Gastroesophageal sphincter (tissue), 4 donors: ENCODE measurements around the gene PRR36. TPM values are rescaled to one million over a fixed set of nuclear protein-coding genes. Genes with fewer than 3 reads are reported as not detected.

Experiments
- ATAC-seq: fragments of 150-250 bp; one replicate; pipeline ENCODE4 v1.9.1; 2016; ENCODE audit warnings: mild to moderate bottlenecking, moderate library complexity
- H3K27ac ChIP-seq, 4 donors: fragments of 200-600 bp; sonication (generic) in 3 of 4; 1 replicate in 3 of 4; 2 replicates in 1 of 4; pipeline ENCODE4 v1.5.1; 2016 to 2019
- H3K27me3 ChIP-seq: fragments of 200-600 bp; sonication (generic); one replicate; pipeline ENCODE4 v1.5.1; 2019
- H3K36me3 ChIP-seq, 2 donors: fragments of 200-600 bp; sonication (generic); one replicate each; pipeline ENCODE4 v1.5.1; 2019; ENCODE audit warnings: control low read depth in 1 of 2
- H3K4me1 ChIP-seq, 3 donors: fragments of 200-600 bp; sonication (generic); 1 replicate in 2 of 3; 2 replicates in 1 of 3; pipeline ENCODE4 v1.5.1; 2016 to 2019; ENCODE audit warnings: control low read depth in 2 of 3
- H3K4me3 ChIP-seq, 2 donors: fragments of 200-600 bp; sonication (generic); one replicate each; pipeline ENCODE4 v1.5.1; 2019; ENCODE audit warnings: mild to moderate bottlenecking in 1 of 2, moderate library complexity in 1 of 2
- H3K9me3 ChIP-seq, 3 donors: fragments of 200-600 bp; sonication (generic); one replicate each; pipeline ENCODE4 v1.5.1; 2017 to 2019; ENCODE audit warnings: control low read depth in 2 of 3
- CTCF ChIP-seq, 4 experiments: fragments of 200-600 bp in 2 of 4; fragments of 450-650 bp in 2 of 4; sonication (generic) in 1 of 4; IDR thresholded peaks; one replicate each; pipeline ENCODE4 v1.5.1; 2017 to 2019; ENCODE audit warnings: antibody characterized with exemption in 4 of 4, mild to moderate bottlenecking in 2 of 4, moderate library complexity in 2 of 4
- EP300 ChIP-seq: sonication (generic); formaldehyde crosslinking; IDR thresholded peaks from one replicate; pipeline ENCODE4 v1.6.1; 2017; ENCODE audit warnings: antibody characterized with exemption, mild to moderate bottlenecking
- POLR2A ChIP-seq, 2 donors: fragments of 450-650 bp; IDR thresholded peaks; one replicate each; pipeline ENCODE4 v1.6.1; 2017; ENCODE audit warnings: antibody characterized with exemption in 2 of 2, mild to moderate bottlenecking in 2 of 2, moderate library complexity in 1 of 2
- POLR2AphosphoS5 ChIP-seq: sonication (generic); formaldehyde crosslinking; IDR thresholded peaks from one replicate; pipeline ENCODE4 v1.6.1; 2017; ENCODE audit warnings: antibody characterized with exemption
- WGBS, 2 donors: methylation state at CpG; one replicate each; pipeline ENCODE4 v1.1.5; 2018; ENCODE audit warnings: low coverage in 1 of 2; 5-methylcytosine and 5-hydroxymethylcytosine counted together
- total RNA-seq, 4 donors: library from RNA; depleted of rRNA; stranded (reverse); fragments of >200 nt; gene quantifications; one replicate each; pipeline ENCODE4 v1.1.0, GENCODE V29; 2016

PRR36 gene
- total RNA-seq, 4 donors from 2014 or later, result not detected

- TF ChIP-seq POLR2A (IDR thresholded peaks at IDR 0.05) (no peak), EP300 (no peak), POLR2AphosphoS5 (no peak), CTCF (IDR thresholded peaks at IDR 0.05) (peak in 1 of 4 experiments; percentile 18)
- peak overlapping the region in 3 of 4 donors; percentile 58 to 76 (median 70) for H3K27ac ChIP-seq
- H3K9me3 ChIP-seq, result no peaks in the 10 kb centered on the region
- peak overlapping the region; percentile 25 to 55 for H3K4me3 ChIP-seq
- peaks cover 0 to 63% (median 23%) of the 10 kb centered on the region in 3 donors for H3K4me1 ChIP-seq
- peaks cover 71% of the 10 kb centered on the region for H3K27me3 ChIP-seq
- no peaks in the 10 kb centered on the region for H3K36me3 ChIP-seq
- ATAC-seq, result peak; percentile 55
- WGBS, 2 donors, result no CpG with 5 or more reads among the region's 47 CpGs
These were observed 4.7 kb downstream of the PRR36 start for GRCh38 chr19:7869453-7869909.

- H3K36me3 ChIP-seq, result peaks cover 0 to 2% of the 10 kb centered on the region in 2 donors
- H3K4me3 ChIP-seq, result peak overlapping the region; percentile 25 to 55
- H3K27ac ChIP-seq, result peak overlapping the region in 3 of 4 donors; percentile 58 to 76 (median 70)
- no peak for TF ChIP-seq EP300
- no peak for TF ChIP-seq POLR2A (IDR thresholded peaks at IDR 0.05)
- no peak for TF ChIP-seq POLR2AphosphoS5
- peak in 3 of 4 experiments; percentile 81 to 88 (median 85) for TF ChIP-seq CTCF (IDR thresholded peaks at IDR 0.05)
- peak; percentile 77 for ATAC-seq
- peaks cover 0 to 57% (median 19%) of the 10 kb centered on the region in 3 donors for H3K4me1 ChIP-seq
- no peaks in the 10 kb centered on the region for H3K9me3 ChIP-seq
- WGBS, 2 donors, result no CpG with 5 or more reads among the region's 67 CpGs
- H3K27me3 ChIP-seq, result peaks cover 71% of the 10 kb centered on the region
These were observed 5.3 kb downstream of the PRR36 start for GRCh38 chr19:7868671-7869452.

GRCh38 chr19:7868326-7868670 lies 5.9 kb downstream of the PRR36 start:
- 22% methylated on average over 14 of the region's 21 CpGs; no CpG with 5 or more reads in 1 of the 2 donors for WGBS, 2 donors
- no peak for TF ChIP-seq EP300
- no peak for TF ChIP-seq CTCF (IDR thresholded peaks at IDR 0.05)
- no peak for TF ChIP-seq POLR2AphosphoS5
- TF ChIP-seq POLR2A (IDR thresholded peaks at IDR 0.05), result no peak
- Histone ChIP-seq H3K9me3 (no peaks in the 10 kb centered on the region), H3K27ac (no peak overlapping the region), H3K4me1 (peaks cover 0 to 52% (median 13%) of the 10 kb centered on the region in 3 donors), H3K36me3 (peaks cover 0 to 8% of the 10 kb centered on the region in 2 donors), H3K4me3 (peak overlapping the region in 1 of 2 donors; percentile 55), H3K27me3 (peaks cover 71% of the 10 kb centered on the region)
- no peak for ATAC-seq

- WGBS, 2 donors, result 86 to 90% methylated on average over 3 to 7 of the region's 9 CpGs
- Histone ChIP-seq H3K36me3 (peaks cover 0 to 10% of the 10 kb centered on the region in 2 donors), H3K27ac (no peak overlapping the region), H3K27me3 (peaks cover 71% of the 10 kb centered on the region), H3K4me3 (no peak overlapping the region), H3K9me3 (no peaks in the 10 kb centered on the region), H3K4me1 (peaks cover 0 to 48% (median 12%) of the 10 kb centered on the region in 3 donors)
- TF ChIP-seq POLR2A (IDR thresholded peaks at IDR 0.05) (no peak), POLR2AphosphoS5 (no peak), CTCF (IDR thresholded peaks at IDR 0.05) (no peak), EP300 (no peak)
- ATAC-seq, result no peak
These were observed 6.9 kb downstream of the PRR36 start for GRCh38 chr19:7867092-7867844.
